Measurements from ENCODE around the gene ARHGAP6.

ARHGAP6 gene

DNA sequence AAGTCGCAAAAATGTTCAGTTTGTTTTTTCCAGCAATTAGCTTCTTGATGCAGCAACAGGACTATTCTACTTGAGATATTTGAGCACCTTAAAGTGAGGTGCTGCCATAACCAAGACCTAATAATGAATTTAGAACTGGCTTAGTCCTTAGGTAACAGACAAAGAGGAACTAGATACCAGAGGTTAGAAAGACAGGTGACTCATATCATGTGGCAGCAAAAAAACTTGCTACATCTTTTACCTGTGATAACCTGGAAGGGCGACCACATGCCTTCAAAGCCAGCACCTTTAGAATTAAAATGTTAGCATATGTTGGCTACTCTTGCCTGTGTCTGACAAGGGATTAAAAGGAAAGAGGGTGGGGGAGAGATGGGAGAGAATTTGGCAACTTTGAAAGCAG is 90.4 kb downstream of the ARHGAP6 start:
- TF ChIP-seq POLR2AphosphoS5 (IDR thresholded peaks at IDR 0.05; ENCODE audit: borderline replicate concordance, low read depth, low read length) (no peak), FOXP2 (optimal IDR thresholded peaks at IDR 0.05; ENCODE audit: control extremely low read depth, extremely low read length, insufficient read depth) (no peak)
- Histone ChIP-seq H3K9ac (ENCODE audit: insufficient read length) (no peak overlapping the region), H3K36me3 (ENCODE audit: insufficient read depth, low read length) (no peaks in the 10 kb centered on the region), H3K9me3 (ENCODE audit: low read depth, low read length) (no peaks in the 10 kb centered on the region), H3K27ac (no peak overlapping the region), H3K4me3 (no peak overlapping the region)
- DNase-seq (ENCODE audit: low read depth, low spot score) = no peak

DNA sequence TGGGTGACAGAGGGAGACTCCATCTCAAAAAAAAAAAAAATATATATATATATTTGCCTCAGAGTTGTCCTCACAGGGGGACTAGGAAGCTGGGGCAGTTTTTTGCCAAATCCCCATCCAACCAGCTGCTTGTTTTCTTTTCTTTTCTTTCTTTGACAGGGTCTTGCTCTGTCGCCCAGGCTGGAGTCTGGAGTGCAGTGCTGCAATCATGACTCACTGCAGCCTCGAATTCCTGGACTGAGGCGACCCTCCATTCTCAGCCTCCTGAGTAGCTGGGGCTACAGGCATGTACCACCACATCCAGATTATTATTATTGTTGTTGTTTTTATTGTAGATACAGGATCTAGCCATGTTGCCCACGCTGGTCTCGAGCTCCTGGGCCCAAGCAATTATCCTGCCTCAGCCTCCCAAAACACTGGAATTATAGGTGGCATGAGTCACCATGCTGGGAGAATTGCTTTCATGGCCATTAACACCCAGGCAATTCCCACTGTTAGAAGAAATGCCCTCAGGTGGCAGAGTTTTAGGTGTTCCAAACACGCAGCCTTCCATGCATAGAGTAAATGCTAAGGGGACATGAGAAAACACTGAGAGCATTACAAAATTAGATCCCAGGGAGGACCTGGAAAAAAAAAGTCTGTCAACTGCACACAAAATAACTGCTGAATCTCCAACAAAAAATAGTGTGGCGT is 98.0 kb downstream of the ARHGAP6 start:
- H3K9me3 ChIP-seq (ENCODE audit: low read depth, low read length) = no peaks in the 10 kb centered on the region
- TF ChIP-seq EZH2 (IDR thresholded peaks at IDR 0.05) = no peak
- no peak for TF ChIP-seq FOXP2 (optimal IDR thresholded peaks at IDR 0.05; ENCODE audit: control extremely low read depth, extremely low read length, insufficient read depth)
- no peak for TF ChIP-seq POLR2AphosphoS5 (IDR thresholded peaks at IDR 0.05; ENCODE audit: borderline replicate concordance, low read depth, low read length)
- no peak overlapping the region for H3K9ac ChIP-seq (ENCODE audit: insufficient read length)
- H3K4me3 ChIP-seq = no peak overlapping the region
- H3K27ac ChIP-seq = no peak overlapping the region
- no peak for DNase-seq (ENCODE audit: low read depth, low spot score)
- no peaks in the 10 kb centered on the region for H3K36me3 ChIP-seq (ENCODE audit: insufficient read depth, low read length)

DNA sequence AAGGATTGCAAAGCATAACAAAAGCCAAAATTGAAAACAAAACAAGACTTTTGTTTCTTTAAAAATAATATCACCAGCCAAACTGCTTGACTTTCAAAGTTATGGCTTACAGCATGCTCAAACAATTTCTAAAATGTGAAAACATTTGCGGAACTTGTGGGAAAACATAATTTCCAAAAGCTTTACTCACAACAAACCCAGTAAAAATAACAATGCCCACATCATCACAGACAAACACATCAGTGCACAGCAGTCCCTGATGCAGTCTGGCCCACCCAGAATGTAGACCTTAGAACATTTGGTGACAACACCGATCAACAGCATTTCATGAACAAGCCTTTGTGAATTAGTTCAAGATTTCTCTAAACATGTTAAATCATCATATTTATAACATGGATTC is 98.9 kb downstream of the ARHGAP6 start:
- no peak overlapping the region for H3K9ac ChIP-seq (ENCODE audit: insufficient read length)
- no peak overlapping the region for H3K4me3 ChIP-seq
- DNase-seq (ENCODE audit: low read depth, low spot score) = no peak
- no peaks in the 10 kb centered on the region for H3K9me3 ChIP-seq (ENCODE audit: low read depth, low read length)
- TF ChIP-seq POLR2AphosphoS5 (IDR thresholded peaks at IDR 0.05; ENCODE audit: borderline replicate concordance, low read depth, low read length) (no peak), FOXP2 (optimal IDR thresholded peaks at IDR 0.05; ENCODE audit: control extremely low read depth, extremely low read length, insufficient read depth) (no peak), EZH2 (IDR thresholded peaks at IDR 0.05) (no peak)
- no peaks in the 10 kb centered on the region for H3K36me3 ChIP-seq (ENCODE audit: insufficient read depth, low read length)
- no peak overlapping the region for H3K27ac ChIP-seq

DNA sequence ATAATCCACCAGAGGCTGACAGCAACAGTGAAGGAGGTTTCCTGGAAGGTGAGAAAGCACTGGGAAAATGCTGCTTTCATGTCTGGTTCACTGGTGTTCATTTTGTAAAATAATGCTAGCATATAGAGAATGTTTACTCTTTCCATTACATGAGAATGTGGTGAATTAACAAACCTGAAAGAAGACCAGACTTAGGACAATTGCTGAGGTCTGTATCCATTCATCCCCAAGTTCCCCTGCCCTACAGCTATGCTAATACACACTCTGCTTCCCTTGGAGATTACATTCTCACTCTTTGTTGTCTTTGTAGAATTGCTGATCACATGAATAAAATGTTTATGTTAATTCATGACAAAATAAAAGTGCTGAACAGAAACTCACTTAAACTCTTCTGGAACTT is 99.5 kb downstream of the ARHGAP6 start:
- Histone ChIP-seq H3K9ac (ENCODE audit: insufficient read length) (no peak overlapping the region), H3K9me3 (ENCODE audit: low read depth, low read length) (no peaks in the 10 kb centered on the region), H3K36me3 (ENCODE audit: insufficient read depth, low read length) (no peaks in the 10 kb centered on the region), H3K27ac (no peak overlapping the region), H3K4me3 (no peak overlapping the region)
- TF ChIP-seq EZH2 (IDR thresholded peaks at IDR 0.05) (no peak), POLR2AphosphoS5 (IDR thresholded peaks at IDR 0.05; ENCODE audit: borderline replicate concordance, low read depth, low read length) (no peak), FOXP2 (optimal IDR thresholded peaks at IDR 0.05; ENCODE audit: control extremely low read depth, extremely low read length, insufficient read depth) (no peak)
- DNase-seq (ENCODE audit: low read depth, low spot score) = no peak

DNA sequence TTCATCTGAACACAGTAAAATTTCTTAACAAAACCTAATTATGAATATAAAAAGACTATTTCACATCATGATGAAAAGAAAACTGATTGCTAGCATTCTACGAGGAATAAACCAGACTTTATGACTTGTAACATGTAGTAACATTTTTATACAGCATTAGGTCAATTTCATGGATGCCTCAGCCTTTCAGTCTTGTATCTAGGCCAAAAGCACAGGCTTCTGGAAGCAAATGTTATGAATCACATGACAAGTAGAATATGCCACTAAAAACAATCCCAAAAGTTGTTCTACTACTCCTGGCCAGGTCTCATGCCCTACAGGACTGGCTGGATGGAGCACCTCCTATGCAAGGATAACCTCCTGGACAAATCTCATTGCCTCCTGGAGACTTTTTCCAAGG is 101.2 kb downstream of the ARHGAP6 start:
- no peak for DNase-seq (ENCODE audit: low read depth, low spot score)
- no peaks in the 10 kb centered on the region for H3K36me3 ChIP-seq (ENCODE audit: insufficient read depth, low read length)
- no peak overlapping the region for H3K4me3 ChIP-seq
- H3K9me3 ChIP-seq (ENCODE audit: low read depth, low read length) = no peaks in the 10 kb centered on the region
- no peak for TF ChIP-seq EZH2 (IDR thresholded peaks at IDR 0.05)
- TF ChIP-seq FOXP2 (optimal IDR thresholded peaks at IDR 0.05; ENCODE audit: control extremely low read depth, extremely low read length, insufficient read depth) = no peak
- no peak for TF ChIP-seq POLR2AphosphoS5 (IDR thresholded peaks at IDR 0.05; ENCODE audit: borderline replicate concordance, low read depth, low read length)
- H3K9ac ChIP-seq (ENCODE audit: insufficient read length) = no peak overlapping the region
- H3K27ac ChIP-seq = no peak overlapping the region

DNA sequence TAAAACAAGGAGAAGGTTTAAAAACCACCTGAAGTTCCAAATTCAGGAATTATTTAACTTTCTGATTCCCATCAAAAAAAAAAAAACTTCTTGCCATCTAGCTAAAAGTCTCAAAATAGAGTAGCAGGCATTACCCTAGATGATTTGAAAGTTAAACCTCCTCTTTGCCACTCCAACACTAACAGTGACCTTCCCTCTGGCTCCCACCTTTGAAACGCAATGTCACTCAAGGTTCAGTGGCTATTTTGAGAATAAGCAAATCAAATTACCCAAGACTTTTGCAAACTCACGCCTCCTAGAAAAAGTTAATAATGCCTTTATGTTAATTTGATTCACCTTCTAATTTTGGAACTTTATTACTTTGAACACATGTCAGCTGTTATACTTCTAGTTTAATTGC is 103.2 kb downstream of the ARHGAP6 start:
- TF ChIP-seq EZH2 (IDR thresholded peaks at IDR 0.05) (no peak), POLR2AphosphoS5 (IDR thresholded peaks at IDR 0.05; ENCODE audit: borderline replicate concordance, low read depth, low read length) (no peak), FOXP2 (optimal IDR thresholded peaks at IDR 0.05; ENCODE audit: control extremely low read depth, extremely low read length, insufficient read depth) (no peak)
- Histone ChIP-seq H3K36me3 (ENCODE audit: insufficient read depth, low read length) (no peaks in the 10 kb centered on the region), H3K9ac (ENCODE audit: insufficient read length) (no peak overlapping the region), H3K27ac (no peak overlapping the region), H3K9me3 (ENCODE audit: low read depth, low read length) (no peaks in the 10 kb centered on the region), H3K4me3 (no peak overlapping the region)
- DNase-seq (ENCODE audit: low read depth, low spot score) = no peak

DNA sequence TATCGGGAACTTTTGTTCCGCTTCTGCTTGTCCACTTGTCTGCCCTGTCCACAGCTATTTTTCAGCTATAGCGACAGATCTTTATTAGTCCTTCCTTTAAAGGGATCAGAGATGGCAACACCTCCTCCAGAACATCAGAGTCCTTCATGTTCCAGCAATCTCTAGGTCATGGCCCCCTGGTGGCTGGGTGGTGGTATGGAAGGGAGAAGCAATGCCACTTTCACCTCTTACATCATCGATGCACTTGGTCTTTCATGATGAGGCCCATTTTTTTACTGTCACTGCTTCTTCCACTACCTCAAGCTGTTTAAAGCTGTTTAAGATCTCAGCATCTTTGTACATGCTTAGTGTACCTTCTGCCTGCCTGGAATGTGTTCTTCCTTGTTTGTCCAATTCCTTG is 106.7 kb downstream of the ARHGAP6 start:
- TF ChIP-seq FOXP2 (optimal IDR thresholded peaks at IDR 0.05; ENCODE audit: control extremely low read depth, extremely low read length, insufficient read depth) = no peak
- TF ChIP-seq EZH2 (IDR thresholded peaks at IDR 0.05) = no peak
- no peak for TF ChIP-seq POLR2AphosphoS5 (IDR thresholded peaks at IDR 0.05; ENCODE audit: borderline replicate concordance, low read depth, low read length)
- DNase-seq (ENCODE audit: low read depth, low spot score) = no peak
- Histone ChIP-seq H3K9me3 (ENCODE audit: low read depth, low read length) (no peaks in the 10 kb centered on the region), H3K9ac (ENCODE audit: insufficient read length) (no peak overlapping the region), H3K4me3 (no peak overlapping the region), H3K27ac (no peak overlapping the region), H3K36me3 (ENCODE audit: insufficient read depth, low read length) (no peaks in the 10 kb centered on the region)

DNA sequence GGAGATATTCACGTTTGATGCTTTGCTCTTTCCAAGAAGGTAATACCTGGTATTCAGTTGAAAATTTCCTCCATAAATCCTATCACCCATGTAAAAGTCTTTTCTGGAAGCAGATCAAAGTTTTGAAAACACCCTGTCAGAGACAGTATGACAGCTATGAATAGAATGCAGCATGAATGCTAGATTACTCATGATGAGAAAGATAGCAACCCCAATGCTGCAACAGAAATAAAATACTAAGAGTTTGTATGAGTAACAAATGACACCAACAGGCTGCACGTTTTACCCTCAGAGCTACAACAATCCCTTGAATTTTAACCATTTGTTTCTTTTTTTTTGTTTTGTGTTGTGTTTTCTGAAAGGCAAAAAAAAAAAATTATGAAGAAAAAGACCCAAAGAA is 108.6 kb downstream of the ARHGAP6 start:
- Histone ChIP-seq H3K36me3 (ENCODE audit: insufficient read depth, low read length) (no peaks in the 10 kb centered on the region), H3K9me3 (ENCODE audit: low read depth, low read length) (no peaks in the 10 kb centered on the region), H3K27ac (no peak overlapping the region), H3K4me3 (no peak overlapping the region), H3K9ac (ENCODE audit: insufficient read length) (no peak overlapping the region)
- no peak for DNase-seq (ENCODE audit: low read depth, low spot score)
- TF ChIP-seq FOXP2 (optimal IDR thresholded peaks at IDR 0.05; ENCODE audit: control extremely low read depth, extremely low read length, insufficient read depth) (no peak), EZH2 (IDR thresholded peaks at IDR 0.05) (no peak), POLR2AphosphoS5 (IDR thresholded peaks at IDR 0.05; ENCODE audit: borderline replicate concordance, low read depth, low read length) (no peak)

DNA sequence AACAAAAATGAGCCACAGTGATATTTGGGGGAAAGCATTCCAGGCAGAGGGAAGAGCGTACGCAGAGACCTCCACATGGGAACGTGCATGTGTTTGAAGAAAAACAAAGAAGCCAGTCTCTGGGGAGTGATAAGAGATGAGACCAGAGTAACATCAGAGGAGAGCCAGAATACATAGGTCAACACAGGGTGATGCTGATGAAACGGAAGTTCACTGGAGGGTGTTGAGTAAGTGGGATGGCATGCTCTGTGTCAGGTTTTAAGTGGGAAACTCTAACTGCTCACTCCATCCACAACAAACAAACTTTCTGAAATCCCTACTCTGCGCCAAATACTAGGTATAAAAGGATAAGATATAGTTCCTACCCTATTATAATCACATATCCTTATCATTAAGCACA is 110.0 kb downstream of the ARHGAP6 start:
- Histone ChIP-seq H3K9me3 (ENCODE audit: low read depth, low read length) (no peaks in the 10 kb centered on the region), H3K27ac (no peak overlapping the region), H3K4me3 (no peak overlapping the region), H3K36me3 (ENCODE audit: insufficient read depth, low read length) (no peaks in the 10 kb centered on the region), H3K9ac (ENCODE audit: insufficient read length) (no peak overlapping the region)
- TF ChIP-seq EZH2 (IDR thresholded peaks at IDR 0.05) (no peak), FOXP2 (optimal IDR thresholded peaks at IDR 0.05; ENCODE audit: control extremely low read depth, extremely low read length, insufficient read depth) (no peak), POLR2AphosphoS5 (IDR thresholded peaks at IDR 0.05; ENCODE audit: borderline replicate concordance, low read depth, low read length) (no peak)
- DNase-seq (ENCODE audit: low read depth, low spot score) = no peak

All from SK-N-MC (cell line).